GM12801 (cell line): Measurements from ENCODE around the gene SYNM.

Experiments used
- CTCF ChIP-seq: IDR thresholded peaks from one replicate; pipeline ENCODE4 v1.5.1; 2011; ENCODE audit warnings: control low read depth; ENCODE audit not compliant: insufficient read length; ENCODE audit errors: extremely low read depth

SYNM gene

GRCh38 chr15:99105514-99106341 is 848 bp downstream of the SYNM start:
- TF ChIP-seq CTCF: no peak

GRCh38 chr15:99106417-99107220 is 1.7 kb downstream of the SYNM start:
- no peak for TF ChIP-seq CTCF

- no peak for TF ChIP-seq CTCF
These were observed 4.1 kb downstream of the SYNM start for GRCh38 chr15:99108993-99109392.

GRCh38 chr15:99109555-99110021 is 4.7 kb downstream of the SYNM start:
- TF ChIP-seq CTCF: no peak

GRCh38 chr15:99110093-99110492 is 5.2 kb downstream of the SYNM start:
- no peak for TF ChIP-seq CTCF

GRCh38 chr15:99110581-99111320 is 5.9 kb downstream of the SYNM start:
- TF ChIP-seq CTCF: no peak
